Fibroblast of pulmonary artery (primary cell): ENCODE results near the gene BID.
A peak's percentile ranks its signal among the peaks of the same experiment; 100 is the strongest.

Source experiments
- DNase-seq: peaks from one replicate; pipeline ENCODE4 v3.0.0-alpha.2; 2010; ENCODE audit warnings: low read depth
- H3K4me3 ChIP-seq: replicated peaks from 2 replicates; pipeline ENCODE4 v1.5.1; 2011; ENCODE audit warnings: low read depth, mild to moderate bottlenecking, control low read depth, low read length, moderate library complexity
- TF ChIP-seq, protein P1 (sequence below): IDR thresholded peaks from 2 replicates; pipeline ENCODE4 v1.5.1; 2011; ENCODE audit warnings: mild to moderate bottlenecking, control low read depth, low read length, inconsistent platforms; ENCODE audit errors: missing control alignments

Gene BID

DNA sequence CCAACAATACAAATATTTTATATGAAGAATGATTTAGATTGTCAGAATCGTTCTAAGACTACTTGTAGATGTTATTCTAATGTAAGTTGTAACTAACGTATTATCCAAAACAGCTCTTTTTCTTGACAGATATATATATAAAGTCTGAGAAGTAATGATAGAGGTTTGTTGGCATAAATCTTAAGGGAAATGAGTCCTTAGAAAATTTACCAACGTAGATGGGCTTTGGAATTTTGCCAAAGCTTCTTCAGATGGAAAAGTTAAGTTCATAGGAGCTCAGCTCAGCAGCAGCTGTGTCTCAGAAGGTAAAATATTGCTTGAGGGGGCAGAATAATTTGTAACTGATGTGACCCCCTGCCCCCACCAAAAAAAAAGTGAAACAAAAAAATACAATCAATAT lies 66.7 kb downstream of the BID start:
- DNase-seq = peak; percentile 51
- H3K4me3 ChIP-seq = peak overlapping the region; percentile 50
- TF ChIP-seq, protein P1, sequence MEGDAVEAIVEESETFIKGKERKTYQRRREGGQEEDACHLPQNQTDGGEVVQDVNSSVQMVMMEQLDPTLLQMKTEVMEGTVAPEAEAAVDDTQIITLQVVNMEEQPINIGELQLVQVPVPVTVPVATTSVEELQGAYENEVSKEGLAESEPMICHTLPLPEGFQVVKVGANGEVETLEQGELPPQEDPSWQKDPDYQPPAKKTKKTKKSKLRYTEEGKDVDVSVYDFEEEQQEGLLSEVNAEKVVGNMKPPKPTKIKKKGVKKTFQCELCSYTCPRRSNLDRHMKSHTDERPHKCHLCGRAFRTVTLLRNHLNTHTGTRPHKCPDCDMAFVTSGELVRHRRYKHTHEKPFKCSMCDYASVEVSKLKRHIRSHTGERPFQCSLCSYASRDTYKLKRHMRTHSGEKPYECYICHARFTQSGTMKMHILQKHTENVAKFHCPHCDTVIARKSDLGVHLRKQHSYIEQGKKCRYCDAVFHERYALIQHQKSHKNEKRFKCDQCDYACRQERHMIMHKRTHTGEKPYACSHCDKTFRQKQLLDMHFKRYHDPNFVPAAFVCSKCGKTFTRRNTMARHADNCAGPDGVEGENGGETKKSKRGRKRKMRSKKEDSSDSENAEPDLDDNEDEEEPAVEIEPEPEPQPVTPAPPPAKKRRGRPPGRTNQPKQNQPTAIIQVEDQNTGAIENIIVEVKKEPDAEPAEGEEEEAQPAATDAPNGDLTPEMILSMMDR = no peak

DNA sequence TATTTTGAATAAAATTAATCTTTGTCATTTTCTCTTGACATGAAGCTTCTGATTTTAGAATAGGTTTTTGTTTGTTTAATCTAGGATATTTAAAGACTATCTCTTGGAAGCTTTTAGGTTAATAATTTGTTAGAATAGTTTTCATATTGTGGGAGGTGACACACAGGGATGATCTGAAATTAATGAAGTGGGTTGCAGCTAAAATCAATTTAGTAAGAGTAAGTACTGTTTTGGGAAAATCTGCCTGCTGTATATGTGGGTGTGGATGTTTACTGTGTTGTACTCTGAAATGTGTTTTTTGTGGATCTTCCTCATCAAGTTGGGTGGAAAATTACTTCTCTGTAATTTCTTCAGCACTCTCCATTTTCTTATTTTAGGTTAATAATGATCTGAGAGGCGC lies 67.3 kb downstream of the BID start:
- H3K4me3 ChIP-seq = peak overlapping the region; percentile 50
- DNase-seq = no peak
- TF ChIP-seq, protein P1 = no peak

DNA sequence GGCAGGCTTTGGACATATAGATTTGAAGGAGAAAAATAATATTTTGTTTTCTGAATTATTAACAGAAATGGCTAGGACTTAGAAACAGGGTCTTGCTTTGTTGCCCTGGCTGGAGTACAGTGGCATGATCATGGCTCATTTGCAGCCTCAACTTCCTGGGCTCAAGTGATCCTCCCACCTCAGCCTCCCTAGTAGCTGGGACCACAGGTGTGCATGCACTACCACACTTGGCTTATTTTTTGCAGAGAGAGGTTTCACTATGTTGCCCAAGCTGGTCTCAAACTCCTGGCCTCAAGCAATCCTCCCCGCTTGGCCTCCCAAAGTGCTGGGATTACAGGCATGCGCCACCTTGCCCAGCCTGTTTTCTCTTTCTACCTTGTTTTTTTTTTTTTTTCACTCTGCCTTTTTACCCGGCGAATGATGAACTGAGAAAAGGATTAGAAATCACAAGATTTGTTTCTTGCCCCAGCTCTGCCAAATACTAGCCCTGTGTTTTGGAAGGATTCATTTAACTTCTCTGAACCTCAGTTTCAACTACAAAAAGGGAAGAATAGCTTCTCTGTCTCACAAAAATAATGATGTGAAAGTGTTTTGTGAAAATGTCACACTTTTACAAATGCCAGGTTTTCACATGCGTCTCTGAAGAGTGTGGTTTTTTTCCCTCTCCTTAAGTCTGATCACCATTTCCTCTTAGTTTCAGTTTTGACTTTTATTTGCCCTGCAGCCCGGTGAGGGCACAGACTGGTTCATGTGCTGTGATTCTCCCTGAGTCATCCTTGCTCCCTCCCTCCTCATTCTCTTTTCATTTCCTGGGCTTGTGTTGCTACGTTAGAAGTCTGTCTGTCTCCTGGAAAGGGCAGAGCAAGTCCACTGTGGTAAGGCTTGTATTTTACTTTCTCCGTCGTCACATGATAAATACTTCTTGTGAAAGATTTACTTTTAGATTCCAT lies 68.0 kb downstream of the BID start:
- TF ChIP-seq, protein P1 = no peak
- peak overlapping the region; percentile 50 for H3K4me3 ChIP-seq
- DNase-seq = peak; percentile 94

DNA sequence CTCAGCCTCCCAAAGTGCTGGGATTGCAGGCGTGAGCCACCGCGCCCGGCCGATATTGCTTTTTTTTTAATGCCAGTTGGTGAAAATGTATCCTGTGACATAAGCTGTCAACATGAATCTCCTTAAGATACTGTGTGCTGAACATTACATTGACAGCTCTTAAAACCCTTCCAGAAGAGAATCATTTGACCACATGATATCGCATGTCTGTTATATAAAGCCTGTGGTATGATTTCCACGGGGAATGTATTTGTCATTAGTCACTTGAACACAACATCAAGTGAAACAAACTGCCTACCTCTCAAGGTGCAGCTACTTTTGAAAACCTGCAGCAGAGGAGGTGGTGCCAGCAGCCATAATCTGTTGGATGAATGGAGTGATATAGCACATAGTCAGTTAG lies 68.7 kb downstream of the BID start:
- TF ChIP-seq, protein P1 = no peak

DNA sequence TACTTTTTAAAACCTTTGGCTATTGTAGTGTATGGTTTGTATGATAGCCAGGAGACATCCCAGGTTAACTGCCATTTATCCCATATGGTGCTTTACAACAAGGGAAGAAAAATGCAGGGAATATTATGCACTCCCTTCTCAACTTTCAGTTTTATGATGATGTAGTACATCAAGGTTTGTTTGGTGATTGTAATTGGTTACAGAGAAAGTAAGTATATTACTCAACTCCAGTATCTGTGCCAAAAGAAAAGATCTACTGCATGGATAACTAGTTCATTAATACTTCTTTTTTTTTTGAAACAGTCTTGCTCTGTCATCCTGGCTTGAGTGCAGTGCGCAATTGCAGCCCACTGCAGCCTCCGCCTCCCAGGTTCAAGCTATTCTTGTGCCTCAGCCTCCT lies 70.5 kb downstream of the BID start:
- no peak overlapping the region for H3K4me3 ChIP-seq
- DNase-seq = peak; percentile 24
- TF ChIP-seq, protein P1 = no peak

More for the DNA sequence above, 68.7 kb downstream of the BID start:
- no peak overlapping the region for H3K4me3 ChIP-seq
- no peak for DNase-seq

DNA sequence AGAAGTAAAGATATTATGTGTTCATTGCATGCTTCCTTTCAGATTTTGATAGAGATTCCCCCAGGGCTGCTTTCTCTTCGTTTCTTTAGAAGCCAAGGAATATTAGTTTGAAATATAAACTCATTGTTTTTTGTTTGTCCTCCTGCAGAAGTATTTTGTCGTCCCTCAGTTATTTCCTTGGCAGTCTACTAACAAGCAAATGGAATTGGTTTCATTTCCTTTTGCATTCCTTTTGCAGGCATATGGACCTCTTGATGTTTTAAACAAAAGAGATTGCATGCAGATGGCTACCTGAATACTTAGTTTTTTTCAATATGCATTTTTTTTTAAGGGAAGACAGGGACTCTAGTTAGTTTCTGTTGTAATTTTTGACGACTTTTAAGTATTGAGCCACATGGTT lies 73.5 kb downstream of the BID start:
- peak; percentile 44 for DNase-seq
- H3K4me3 ChIP-seq = peak overlapping the region; percentile 6
- TF ChIP-seq, protein P1 = no peak
